Stimulated activated CD8-positive, alpha-beta memory T cell treated with anti-CD3 and anti-CD28 coated beads, Interleukin-4, amount 100 ng/mL, for 1 hour (primary cell): ENCODE results near the gene S100G.
A peak's percentile ranks its signal among the peaks of the same experiment; 100 is the strongest.

ENCODE experiments used
- DNase-seq, 2 donors: peaks; one replicate each; pipeline ENCODE4 v3.0.0-alpha.2; 2020; ENCODE audit warnings: low read depth in 2 of 2, low spot score in 1 of 2

Gene S100G

GRCh38 chrX:16646366-16647138, 3.4 kb upstream of the S100G start:
- DNase-seq: no peak

- no peak for DNase-seq
Measured at GRCh38 chrX:16651391-16652024, 1.6 kb downstream of the S100G start.

GRCh38 chrX:16653424-16653823, 3.5 kb downstream of the S100G start:
- no peak for DNase-seq

- no peak for DNase-seq
Measured at GRCh38 chrX:16654093-16654492, 4.1 kb downstream of the S100G start.

DNA sequence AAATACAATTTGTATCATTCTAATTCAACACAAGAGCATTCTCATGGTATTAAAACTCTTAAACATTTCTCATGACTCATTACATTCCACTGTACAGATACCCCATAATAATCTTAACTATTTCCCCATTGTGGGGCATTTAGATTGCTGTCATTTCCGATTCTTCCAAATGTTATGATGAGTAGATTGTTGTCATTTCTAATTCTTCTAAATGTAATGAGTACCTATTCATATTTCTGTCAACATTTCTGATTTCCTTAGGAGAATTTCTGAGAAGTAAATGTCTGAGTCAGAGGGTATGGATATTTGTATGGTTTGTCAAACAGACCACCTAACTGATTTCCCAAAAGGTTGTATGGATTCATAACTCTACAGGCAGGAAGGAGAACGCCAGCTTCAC, 8.3 kb downstream of the S100G start:
- no peak for DNase-seq

- no peak for DNase-seq
Measured at GRCh38 chrX:16659321-16659720, 9.4 kb downstream of the S100G start.

DNA sequence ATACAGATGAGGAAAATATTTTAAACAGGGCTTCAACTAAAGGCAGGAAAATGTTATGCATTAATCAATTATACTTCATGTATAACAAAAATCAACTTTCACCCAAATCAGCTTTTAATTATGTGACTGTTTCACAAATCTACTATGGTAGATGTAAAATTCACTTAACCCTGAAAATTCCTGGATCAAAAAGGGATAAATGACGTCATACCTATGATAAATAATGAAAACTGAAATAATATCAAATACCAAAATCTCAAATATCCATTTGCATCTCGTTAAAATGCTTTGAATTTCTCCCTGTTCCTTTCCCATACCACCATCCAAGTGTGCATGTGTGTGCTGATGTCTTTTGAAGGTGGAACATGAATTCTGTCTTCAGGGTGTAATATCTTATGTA, 11.5 kb downstream of the S100G start:
- no peak for DNase-seq

- no peak for DNase-seq
Measured at GRCh38 chrX:16662402-16662801, 12.4 kb downstream of the S100G start.

DNA sequence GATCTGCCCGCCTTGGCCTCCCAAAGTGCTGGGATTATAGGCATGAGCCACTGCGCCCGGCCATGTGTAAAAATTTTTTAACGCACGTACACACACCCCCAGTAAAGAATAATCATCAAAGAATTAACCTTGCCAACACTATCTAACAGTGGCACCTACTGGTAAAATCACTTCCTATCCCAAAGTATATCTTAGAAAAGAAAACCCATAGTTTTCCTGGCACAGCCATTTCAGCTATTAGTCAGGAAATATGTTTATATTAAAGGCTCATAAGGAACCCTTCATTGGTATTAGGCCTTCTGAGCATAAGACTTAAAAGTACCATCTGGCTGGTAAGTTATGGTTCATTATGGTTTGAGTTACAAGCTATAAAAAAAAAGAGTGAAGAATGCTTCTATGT, 14.1 kb downstream of the S100G start:
- no peak for DNase-seq

DNA sequence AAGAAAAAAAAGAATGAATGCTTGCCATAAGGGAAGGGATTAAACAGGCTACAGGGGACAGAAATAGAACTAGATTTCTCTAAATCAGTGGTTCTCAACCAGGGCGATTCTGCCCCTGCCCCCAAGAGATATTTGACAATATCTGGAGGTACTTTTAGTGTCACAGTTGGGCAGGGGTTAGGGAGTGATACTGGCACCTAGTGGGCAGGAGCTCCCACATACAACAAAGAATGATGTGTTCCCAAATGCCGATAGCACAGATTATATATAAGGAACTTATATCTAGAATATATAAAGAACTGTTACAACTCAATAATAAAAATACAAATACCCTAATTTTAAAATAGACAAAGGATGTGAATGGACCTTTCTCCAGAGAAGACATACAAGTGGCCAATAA, 14.7 kb downstream of the S100G start:
- no peak for DNase-seq

DNA sequence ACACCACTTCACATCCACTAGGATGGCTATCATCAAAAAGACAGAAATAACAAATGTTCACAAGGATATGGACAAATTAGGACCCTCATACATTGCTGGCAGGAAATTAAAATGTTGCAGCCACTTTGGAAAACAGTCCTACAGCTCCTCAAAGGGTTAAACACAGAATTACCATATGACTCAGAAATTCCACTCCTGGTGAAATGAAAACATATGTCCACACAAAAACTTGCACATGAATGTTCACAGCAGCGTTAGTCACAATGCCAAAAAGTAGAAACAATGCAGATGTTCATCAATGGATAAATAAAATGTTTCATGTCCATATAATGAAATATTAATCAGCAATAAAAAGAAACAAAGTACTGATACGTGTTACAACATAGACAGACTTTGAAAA, 15.1 kb downstream of the S100G start:
- DNase-seq: no peak

GRCh38 chrX:16666541-16666940, 16.6 kb downstream of the S100G start:
- DNase-seq: no peak

DNA sequence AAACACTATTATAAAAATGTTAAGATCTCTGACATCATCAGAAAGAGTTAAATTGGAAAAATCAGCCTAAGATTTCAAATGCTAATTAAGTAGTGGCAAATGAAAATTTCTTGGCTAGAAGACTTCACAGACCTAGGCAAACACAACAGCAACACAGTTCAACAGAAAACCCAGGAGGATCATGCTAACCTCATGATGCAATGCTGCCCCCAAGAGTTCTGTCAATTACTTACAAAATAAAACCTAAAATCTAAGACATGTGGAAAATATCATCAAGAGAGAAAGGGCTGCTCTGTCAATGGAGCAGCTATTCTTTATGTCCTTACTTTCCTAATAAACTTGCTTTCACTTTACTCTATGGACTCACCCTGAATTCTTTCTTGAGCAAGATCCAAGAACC, 21.0 kb downstream of the S100G start:
- DNase-seq: peak in 1 of 2 donors; percentile 0

DNA sequence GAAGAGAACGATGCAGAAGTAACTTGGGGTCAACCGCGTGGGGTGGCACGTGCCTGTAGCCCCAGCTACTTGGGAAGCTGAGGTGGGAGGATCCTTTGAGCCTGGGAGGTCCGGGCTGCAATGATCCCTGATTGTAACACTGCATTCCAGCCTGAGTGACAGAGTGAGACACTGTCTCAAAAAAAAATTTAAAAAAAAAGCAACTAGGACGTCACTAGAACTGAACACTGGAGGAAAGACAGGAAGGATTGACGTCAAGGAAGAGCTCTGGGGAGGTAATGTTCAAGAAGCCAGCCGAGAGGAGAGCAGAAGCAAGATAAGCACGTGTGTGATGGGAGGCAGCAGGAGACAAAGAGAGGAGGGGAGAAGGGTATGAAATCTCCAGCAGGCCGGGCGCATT, 28.7 kb downstream of the S100G start:
- DNase-seq: no peak

DNA sequence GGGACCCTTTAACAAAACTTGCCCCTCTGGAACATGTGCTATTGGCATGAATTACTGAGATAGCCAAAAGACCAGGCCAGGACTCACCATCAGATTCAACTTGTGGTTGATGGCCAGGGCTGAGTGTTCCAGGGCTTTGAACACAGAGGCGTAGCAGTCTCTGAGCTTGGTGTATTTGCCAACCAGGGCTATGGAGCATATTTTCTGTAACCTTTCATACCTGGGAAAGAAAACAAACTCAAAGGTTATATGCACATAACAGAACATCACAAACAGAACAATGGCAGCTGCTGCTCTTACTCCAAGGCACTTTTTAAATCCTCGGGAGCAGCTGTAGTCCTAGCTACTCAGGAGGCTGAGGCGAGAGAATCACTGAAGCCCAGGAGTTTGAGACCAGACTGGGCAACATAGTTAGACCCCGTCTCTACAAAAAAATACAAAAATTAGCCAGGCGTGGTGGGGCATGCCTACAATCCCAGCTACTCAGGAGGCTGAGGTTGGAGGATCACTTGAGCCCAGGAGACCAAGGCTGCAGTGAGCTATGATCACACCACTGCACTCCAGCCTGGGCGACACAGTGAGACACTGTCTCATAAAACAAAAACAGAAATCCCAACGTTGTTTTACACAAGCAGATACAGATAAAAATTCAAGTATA, 33.2 kb downstream of the S100G start:
- DNase-seq: no peak

DNA sequence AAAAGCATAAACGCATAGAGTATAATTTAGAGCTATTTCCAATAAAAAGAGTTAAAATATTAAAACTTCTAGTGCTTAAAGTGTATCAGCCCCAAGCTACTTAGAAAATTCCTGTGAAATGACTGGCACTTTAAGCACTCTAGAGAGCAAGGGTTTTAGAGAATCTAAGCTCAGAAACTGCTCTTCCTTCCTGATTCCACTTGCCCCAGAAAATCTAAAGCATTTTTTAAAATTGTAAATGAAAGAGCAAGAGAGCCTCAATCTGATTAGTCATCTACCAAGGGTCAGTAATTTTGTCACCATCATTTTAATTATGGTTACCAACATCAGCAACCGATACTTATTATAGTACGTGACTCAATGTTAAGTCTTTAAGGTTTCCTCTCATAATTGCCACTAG, 37.6 kb downstream of the S100G start:
- DNase-seq: no peak

GRCh38 chrX:16695079-16695676, 45.2 kb downstream of the S100G start:
- DNase-seq: peak; percentile 22 to 52

DNA sequence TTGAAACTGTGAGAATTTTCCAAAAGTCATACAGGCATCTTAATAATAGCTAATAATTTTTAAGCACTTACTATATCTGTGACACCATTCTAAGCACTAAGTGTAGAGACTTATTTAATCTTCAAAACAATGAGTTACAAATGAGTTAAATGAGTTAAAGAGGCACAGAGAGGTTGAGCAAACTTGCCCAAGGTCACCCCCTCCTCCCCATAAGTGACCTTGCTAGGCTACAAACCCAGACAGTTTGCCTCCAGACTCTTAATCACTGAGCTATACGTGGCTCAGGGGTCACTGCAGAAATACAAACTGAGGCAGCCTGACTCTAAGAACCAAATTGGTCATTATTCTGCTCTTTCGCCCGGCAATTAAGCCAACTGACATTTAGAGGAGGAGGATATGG, 47.0 kb downstream of the S100G start:
- no peak for DNase-seq

GRCh38 chrX:16699389-16699788, 49.4 kb downstream of the S100G start:
- DNase-seq: no peak

GRCh38 chrX:16700734-16701133, 50.8 kb downstream of the S100G start:
- DNase-seq: no peak

DNA sequence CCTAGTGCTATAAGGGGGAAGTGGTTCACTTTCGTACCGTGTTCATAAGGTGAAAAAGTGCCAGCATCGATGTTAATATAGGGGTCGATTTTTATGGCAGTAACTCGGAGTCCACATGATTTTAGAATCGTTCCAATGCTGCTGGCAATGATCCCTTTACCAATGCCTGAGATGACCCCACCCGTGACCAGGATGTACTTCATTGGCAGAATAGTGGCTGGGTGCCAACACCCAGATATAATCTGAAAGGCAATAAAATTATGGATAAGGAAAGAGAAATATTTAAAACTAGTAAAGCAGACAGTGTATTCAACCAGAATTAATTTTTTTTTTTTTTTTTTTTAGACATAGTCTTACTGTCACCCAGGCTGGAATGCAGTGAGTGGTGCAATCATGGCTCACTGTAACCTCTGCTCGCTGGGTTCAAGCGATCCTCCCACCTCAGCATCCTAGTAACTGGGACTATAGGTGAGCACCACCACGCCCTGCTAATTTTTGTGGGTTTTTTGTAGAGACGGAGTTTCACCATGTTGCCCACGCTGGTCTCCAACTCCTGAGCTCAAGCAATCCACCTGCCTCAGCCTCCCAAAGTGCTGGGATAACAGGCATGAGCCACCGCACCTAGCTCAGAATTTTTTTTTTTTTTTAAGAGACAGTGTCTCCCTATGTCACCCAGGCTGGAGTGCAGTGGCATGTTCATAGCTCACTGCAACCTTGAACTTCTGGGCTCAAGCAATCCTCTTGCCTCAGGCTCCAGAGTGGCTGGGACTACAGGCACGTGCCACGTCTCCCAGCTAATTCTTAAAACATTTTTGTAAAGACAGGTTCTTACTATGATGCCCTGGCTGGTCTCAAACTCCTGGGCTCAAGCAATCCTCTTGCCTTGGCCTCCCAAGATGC, 53.0 kb downstream of the S100G start:
- DNase-seq: no peak
